ENCODE results near the gene CDC42SE2. TPM values are rescaled to one million over a fixed set of nuclear protein-coding genes. Genes with fewer than 3 reads are reported as not detected.

The CDC42SE2 gene
- total RNA-seq, 2 experiments from 2014 or later = 54.2 to 66.8 TPM

DNA sequence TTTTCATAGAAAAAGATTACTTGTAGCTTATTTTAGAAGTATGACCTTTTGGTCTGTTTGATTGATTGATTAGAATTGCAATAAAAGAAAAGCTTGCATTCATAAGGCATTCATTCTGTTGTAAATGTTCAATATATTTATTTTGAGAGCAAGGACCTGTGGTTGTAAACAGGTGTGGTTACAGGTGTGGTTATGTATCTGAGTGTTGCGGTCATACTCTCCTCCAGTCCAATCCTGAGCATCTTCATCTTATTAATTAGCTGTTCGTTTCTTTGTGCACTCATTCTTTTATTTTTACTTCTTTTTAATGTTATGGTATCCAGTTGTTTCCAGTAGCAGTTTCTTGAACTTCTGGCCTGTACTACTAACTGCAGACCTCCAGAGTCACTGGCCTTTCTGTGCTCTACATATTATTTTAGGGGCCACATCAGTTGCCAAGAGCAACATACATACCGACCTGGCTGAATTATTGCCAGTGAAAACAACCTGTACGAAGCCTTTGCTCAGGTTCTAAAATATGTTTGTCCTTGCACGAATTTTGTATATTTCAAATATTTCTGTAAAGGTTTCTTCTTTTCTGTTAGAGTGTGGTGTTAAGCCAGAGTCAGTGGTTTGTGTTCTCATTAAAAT is 128.7 kb downstream of the CDC42SE2 start:
- H3K36me3 ChIP-seq (ENCODE audit: insufficient read depth, low read length) = peaks cover 100% of the 10 kb centered on the region
- H3K9me2 ChIP-seq (ENCODE audit: insufficient read depth, low read length) = no peaks in the 10 kb centered on the region
- no peak overlapping the region for H3K27ac ChIP-seq (ENCODE audit: low read depth, low read length, poor library complexity, severe bottlenecking)
- no TSS peak for BruUV-seq (replicated peaks)
- H3K4me3 ChIP-seq (ENCODE audit: low read depth, low read length, poor library complexity, severe bottlenecking) = no peak overlapping the region
- no peak for DNase-seq (ENCODE audit: low spot score)
- no peak for TF ChIP-seq EZH2phosphoT487 (IDR thresholded peaks at IDR 0.05; ENCODE audit: borderline replicate concordance, low read depth, low read length)
- TF ChIP-seq, protein P1, sequence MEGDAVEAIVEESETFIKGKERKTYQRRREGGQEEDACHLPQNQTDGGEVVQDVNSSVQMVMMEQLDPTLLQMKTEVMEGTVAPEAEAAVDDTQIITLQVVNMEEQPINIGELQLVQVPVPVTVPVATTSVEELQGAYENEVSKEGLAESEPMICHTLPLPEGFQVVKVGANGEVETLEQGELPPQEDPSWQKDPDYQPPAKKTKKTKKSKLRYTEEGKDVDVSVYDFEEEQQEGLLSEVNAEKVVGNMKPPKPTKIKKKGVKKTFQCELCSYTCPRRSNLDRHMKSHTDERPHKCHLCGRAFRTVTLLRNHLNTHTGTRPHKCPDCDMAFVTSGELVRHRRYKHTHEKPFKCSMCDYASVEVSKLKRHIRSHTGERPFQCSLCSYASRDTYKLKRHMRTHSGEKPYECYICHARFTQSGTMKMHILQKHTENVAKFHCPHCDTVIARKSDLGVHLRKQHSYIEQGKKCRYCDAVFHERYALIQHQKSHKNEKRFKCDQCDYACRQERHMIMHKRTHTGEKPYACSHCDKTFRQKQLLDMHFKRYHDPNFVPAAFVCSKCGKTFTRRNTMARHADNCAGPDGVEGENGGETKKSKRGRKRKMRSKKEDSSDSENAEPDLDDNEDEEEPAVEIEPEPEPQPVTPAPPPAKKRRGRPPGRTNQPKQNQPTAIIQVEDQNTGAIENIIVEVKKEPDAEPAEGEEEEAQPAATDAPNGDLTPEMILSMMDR (conservative IDR thresholded peaks at IDR 0.05; ENCODE audit: low read length) = no peak
- H3K4me2 ChIP-seq (ENCODE audit: low read length) = no peak overlapping the region
- POLR2A ChIA-PET = no interaction called here
- no peaks in the 10 kb centered on the region for H3K4me1 ChIP-seq (ENCODE audit: insufficient read depth, low read length, poor library complexity, severe bottlenecking)
- H3K9me3 ChIP-seq (ENCODE audit: low read length) = no peaks in the 10 kb centered on the region
- intact Hi-C loops (cut with micrococcal nuclease; ENCODE audit: unreplicated experiment) = no loop called here
- CTCF ChIA-PET (ENCODE audit: unreplicated experiment) = no interaction called here
- no peaks in the 10 kb centered on the region for H4K20me1 ChIP-seq (ENCODE audit: insufficient read depth, low read length)
- no peak overlapping the region for H2AFZ ChIP-seq (ENCODE audit: low read length)
- no peaks in the 10 kb centered on the region for H3K79me2 ChIP-seq (ENCODE audit: insufficient read depth, low read depth, low read length)

DNA sequence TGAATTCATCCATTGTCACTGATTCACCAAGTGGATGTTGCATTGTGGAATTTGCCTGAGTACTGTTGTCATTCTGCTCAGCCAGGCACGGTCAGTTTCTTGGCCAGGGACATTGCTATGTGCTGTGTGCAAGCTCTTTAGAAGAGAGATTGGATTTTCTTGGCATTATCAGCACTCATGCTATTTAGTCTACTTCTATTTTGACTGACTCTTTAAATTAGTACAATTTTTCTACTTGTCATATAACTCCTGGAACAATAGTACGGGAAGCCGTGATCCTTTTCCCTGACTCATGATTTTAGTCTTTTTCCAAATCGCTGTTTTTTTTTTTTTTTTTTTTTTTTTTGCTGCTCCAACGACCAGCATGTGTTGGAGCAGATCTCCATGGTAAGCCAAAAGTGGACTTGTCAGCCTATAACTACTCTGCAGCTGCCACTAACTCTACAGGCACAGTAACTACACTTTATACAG is 129.7 kb downstream of the CDC42SE2 start:
- no peaks in the 10 kb centered on the region for H3K9me3 ChIP-seq (ENCODE audit: low read length)
- peaks cover 99% of the 10 kb centered on the region for H3K36me3 ChIP-seq (ENCODE audit: insufficient read depth, low read length)
- no peaks in the 10 kb centered on the region for H3K4me1 ChIP-seq (ENCODE audit: insufficient read depth, low read length, poor library complexity, severe bottlenecking)
- DNase-seq (ENCODE audit: low spot score) = no peak
- TF ChIP-seq, protein P1 (conservative IDR thresholded peaks at IDR 0.05; ENCODE audit: low read length) = no peak
- no peak for TF ChIP-seq EZH2phosphoT487 (IDR thresholded peaks at IDR 0.05; ENCODE audit: borderline replicate concordance, low read depth, low read length)
- ChIA-PET CTCF (ENCODE audit: unreplicated experiment) (no interaction called here), POLR2A (interaction anchor here (0.7 kb wide), 1 partner anchor 35 kb away, joined by 4 read pairs; no protein-coding TSS in a partner anchor)
- BruUV-seq (replicated peaks) = no TSS peak
- no peaks in the 10 kb centered on the region for H4K20me1 ChIP-seq (ENCODE audit: insufficient read depth, low read length)
- no peak overlapping the region for H3K27ac ChIP-seq (ENCODE audit: low read depth, low read length, poor library complexity, severe bottlenecking)
- intact Hi-C loops (cut with micrococcal nuclease; ENCODE audit: unreplicated experiment) = no loop called here
- no peak overlapping the region for H3K4me3 ChIP-seq (ENCODE audit: low read depth, low read length, poor library complexity, severe bottlenecking)
- no peak overlapping the region for H3K4me2 ChIP-seq (ENCODE audit: low read length)
- H2AFZ ChIP-seq (ENCODE audit: low read length) = no peak overlapping the region
- no peaks in the 10 kb centered on the region for H3K79me2 ChIP-seq (ENCODE audit: insufficient read depth, low read depth, low read length)
- no peaks in the 10 kb centered on the region for H3K9me2 ChIP-seq (ENCODE audit: insufficient read depth, low read length)

DNA sequence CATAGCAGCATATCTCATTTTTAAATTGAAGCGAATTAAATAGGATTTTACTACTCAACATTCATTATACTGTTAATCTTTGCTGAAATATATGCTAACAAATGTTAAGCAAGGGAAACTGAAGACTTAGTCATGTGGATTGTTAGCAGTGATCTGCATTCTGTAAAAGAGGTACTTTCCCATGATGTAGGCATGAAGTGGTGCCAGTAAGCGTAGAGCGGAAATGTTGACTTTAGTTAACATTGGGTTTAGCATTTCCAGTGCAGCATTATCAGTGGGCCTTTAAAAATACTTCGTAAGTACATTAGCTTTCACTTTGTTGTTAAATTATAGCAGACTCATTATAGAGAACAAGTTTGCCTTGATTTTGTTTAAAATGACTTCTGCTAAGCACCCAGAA is 130.3 kb downstream of the CDC42SE2 start:
- Histone ChIP-seq H3K4me1 (ENCODE audit: insufficient read depth, low read length, poor library complexity, severe bottlenecking) (no peaks in the 10 kb centered on the region), H3K9me2 (ENCODE audit: insufficient read depth, low read length) (no peaks in the 10 kb centered on the region), H3K4me2 (ENCODE audit: low read length) (no peak overlapping the region), H4K20me1 (ENCODE audit: insufficient read depth, low read length) (no peaks in the 10 kb centered on the region), H3K4me3 (ENCODE audit: low read depth, low read length, poor library complexity, severe bottlenecking) (no peak overlapping the region), H3K36me3 (ENCODE audit: insufficient read depth, low read length) (peaks cover 99% of the 10 kb centered on the region), H3K9me3 (ENCODE audit: low read length) (no peaks in the 10 kb centered on the region), H3K27ac (ENCODE audit: low read depth, low read length, poor library complexity, severe bottlenecking) (no peak overlapping the region), H2AFZ (ENCODE audit: low read length) (no peak overlapping the region), H3K79me2 (ENCODE audit: insufficient read depth, low read depth, low read length) (no peaks in the 10 kb centered on the region)
- intact Hi-C loops (cut with micrococcal nuclease; ENCODE audit: unreplicated experiment) = no loop called here
- DNase-seq (ENCODE audit: low spot score) = no peak
- POLR2A ChIA-PET = interaction anchor here (0.6 kb wide), 1 partner anchor 216 kb away, joined by 3 read pairs; no protein-coding TSS in a partner anchor
- TSS peak; percentile 39 for BruUV-seq (replicated peaks)
- CTCF ChIA-PET (ENCODE audit: unreplicated experiment) = no interaction called here
- TF ChIP-seq, protein P1 (conservative IDR thresholded peaks at IDR 0.05; ENCODE audit: low read length) = no peak
- no peak for TF ChIP-seq EZH2phosphoT487 (IDR thresholded peaks at IDR 0.05; ENCODE audit: borderline replicate concordance, low read depth, low read length)
